OCI-LY7 (cell line): ENCODE measurements around the gene COL5A1. TPM values are rescaled to one million over a fixed set of nuclear protein-coding genes. Genes with fewer than 3 reads are reported as not detected.

ENCODE experiments used
- BruUV-seq: library from RNA; stranded (reverse); fragments of 400-500 nt; replicated peaks from 2 replicates; lab custom pipeline; 2021; lab: Mats Ljungman, UMichigan
- CTCF ChIA-PET: fragments of 300-600 bp; sonication (Branson Sonifier 250); formaldehyde crosslinking; loops from one replicate; lab custom pipeline; 2022; ENCODE audit warnings: antibody characterized with exemption; ENCODE audit not compliant: unreplicated experiment; lab: Charles Lee
- POLR2A ChIA-PET: fragments of 300-600 bp; sonication (Branson Sonifier 250); formaldehyde crosslinking; loops from one replicate; lab custom pipeline; 2022; ENCODE audit warnings: antibody characterized with exemption; lab: Charles Lee
- DNase-seq: peaks from one replicate; pipeline ENCODE4 v3.0.0-alpha.2; 2015; ENCODE audit warnings: low spot score
- H2AFZ ChIP-seq: fragments of 200-600 bp; sonication (generic), shearing (Covaris generic); 2 replicates; pipeline ENCODE4 v1.6.1; 2014; ENCODE audit warnings: mild to moderate bottlenecking, antibody characterized with exemption, low read length, moderate library complexity
- H3K27ac ChIP-seq: fragments of 200-600 bp; sonication (generic); 2 replicates; pipeline ENCODE4 v1.5.1; 2014; ENCODE audit warnings: mixed run types, low read depth, mild to moderate bottlenecking, moderate library complexity, low read length, inconsistent platforms; ENCODE audit not compliant: poor library complexity, severe bottlenecking
- H3K36me3 ChIP-seq: fragments of 200-600 bp; sonication (generic); 2 replicates; pipeline ENCODE4 v1.6.1; 2014; ENCODE audit warnings: mild to moderate bottlenecking, antibody characterized with exemption, low read length, moderate library complexity, mixed read lengths; ENCODE audit not compliant: insufficient read depth
- H3K4me1 ChIP-seq: fragments of 200-600 bp; sonication (generic); 2 replicates; pipeline ENCODE4 v1.5.1; 2014; ENCODE audit warnings: mild to moderate bottlenecking, low read length; ENCODE audit not compliant: insufficient read depth, poor library complexity, severe bottlenecking
- H3K4me2 ChIP-seq: fragments of 200-600 bp; sonication (generic); 2 replicates; pipeline ENCODE4 v1.6.1; 2014; ENCODE audit warnings: mild to moderate bottlenecking, low read length
- H3K4me3 ChIP-seq: fragments of 200-600 bp; sonication (generic); 2 replicates; pipeline ENCODE4 v1.5.1; 2014; ENCODE audit warnings: mild to moderate bottlenecking, low read depth, low read length; ENCODE audit not compliant: poor library complexity, severe bottlenecking
- H3K79me2 ChIP-seq: fragments of 200-600 bp; sonication (generic); 2 replicates; pipeline ENCODE4 v1.6.1; 2016; ENCODE audit warnings: low read depth, mild to moderate bottlenecking, low read length, moderate library complexity, mixed read lengths; ENCODE audit not compliant: insufficient read depth
- H3K9me2 ChIP-seq: fragments of 200-600 bp; sonication (generic); 2 replicates; pipeline ENCODE4 v1.6.1; 2016; ENCODE audit warnings: mild to moderate bottlenecking, low read length, mixed read lengths; ENCODE audit not compliant: insufficient read depth
- H3K9me3 ChIP-seq: fragments of 200-600 bp; sonication (generic); 2 replicates; pipeline ENCODE4 v1.6.1; 2014; ENCODE audit warnings: mild to moderate bottlenecking, mixed run types, low read length, mixed read lengths
- H4K20me1 ChIP-seq: fragments of 200-600 bp; sonication (generic); 2 replicates; pipeline ENCODE4 v1.6.1; 2014; ENCODE audit warnings: mild to moderate bottlenecking, antibody characterized with exemption, low read length, moderate library complexity, mixed read lengths; ENCODE audit not compliant: insufficient read depth
- CTCF ChIP-seq: fragments of 200-600 bp; sonication (generic); conservative IDR thresholded peaks from 2 replicates; pipeline ENCODE4 v1.5.1; 2014; ENCODE audit warnings: mild to moderate bottlenecking, antibody characterized with exemption, low read length, moderate library complexity, mixed read lengths
- EZH2phosphoT487 ChIP-seq: fragments of 200-600 bp; sonication (generic); IDR thresholded peaks from 2 replicates; pipeline ENCODE4 v1.6.1; 2018; ENCODE audit warnings: low read depth, borderline replicate concordance, mild to moderate bottlenecking, mixed run types, antibody characterized with exemption, low read length, moderate library complexity, mixed read lengths
- intact Hi-C: fragments of 100-400 bp; cut with micrococcal nuclease; formaldehyde crosslinking; loops from one replicate; pipeline ENCODE4 v1.10.0; 2022; ENCODE audit not compliant: unreplicated experiment
- total RNA-seq, 2 experiments: library from RNA; depleted of rRNA in 1 of 2; stranded (reverse); fragments of >200 nt in 1 of 2; shearing (Covaris generic) in 1 of 2; gene quantifications; 2 replicates each; pipeline ENCODE4 v1.2.3, GENCODE V29; 2014 to 2022

Gene COL5A1
- total RNA-seq, 2 experiments from 2014 or later: 12.2 to 28.6 TPM

DNA sequence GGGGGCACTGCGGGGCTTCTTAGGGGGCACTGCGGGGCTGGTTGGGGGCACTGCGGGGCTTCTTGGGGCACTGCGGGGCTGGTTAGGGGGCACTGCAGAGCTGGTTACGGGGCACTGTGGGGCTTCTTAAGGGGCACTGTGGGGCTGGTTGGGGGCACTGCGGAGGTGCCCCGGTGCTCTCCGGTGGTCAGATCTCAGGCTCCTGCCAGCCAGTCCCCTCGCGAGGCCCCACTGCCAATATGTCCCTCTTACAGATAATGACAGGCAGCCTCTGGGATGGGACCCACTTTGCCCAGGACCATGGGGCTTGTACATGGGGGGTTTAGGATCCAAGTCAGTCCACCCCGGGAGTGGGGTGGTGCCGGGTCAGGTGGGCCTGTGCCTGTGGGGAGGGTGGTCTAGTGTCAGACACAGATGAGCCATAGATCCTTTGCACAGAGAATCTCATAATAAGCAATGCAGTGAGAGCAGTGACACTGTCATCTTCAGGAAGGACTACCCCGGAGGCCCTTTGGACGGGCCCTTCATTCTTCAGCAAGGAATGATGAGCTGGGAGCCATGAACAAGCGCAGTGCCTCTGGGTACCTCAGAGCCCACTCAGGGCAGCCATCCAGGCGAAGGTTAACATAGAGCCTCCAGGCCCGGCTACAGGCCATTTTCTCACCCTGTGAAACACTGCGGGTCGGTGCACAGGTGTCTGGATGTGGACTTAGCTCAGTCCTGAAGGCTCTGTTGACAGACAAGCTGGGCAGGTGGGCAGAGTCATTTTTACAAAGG is 38.2 kb downstream of the COL5A1 start:
- Histone ChIP-seq H3K4me3 (no peak overlapping the region), H4K20me1 (no peaks in the 10 kb centered on the region), H2AFZ (no peak overlapping the region), H3K9me2 (no peaks in the 10 kb centered on the region), H3K79me2 (no peaks in the 10 kb centered on the region), H3K36me3 (no peaks in the 10 kb centered on the region), H3K4me1 (no peaks in the 10 kb centered on the region), H3K9me3 (no peaks in the 10 kb centered on the region), H3K4me2 (no peak overlapping the region), H3K27ac (no peak overlapping the region)
- CTCF ChIA-PET: no interaction called here
- intact Hi-C loops: no loop called here
- TF ChIP-seq EZH2phosphoT487: no peak
- TF ChIP-seq CTCF: no peak
- BruUV-seq: no TSS peak
- POLR2A ChIA-PET: no interaction called here
- no peak for DNase-seq

- ChIA-PET CTCF (no interaction called here), POLR2A (no interaction called here)
- no peak overlapping the region for H3K4me2 ChIP-seq
- BruUV-seq: no TSS peak
- no peak overlapping the region for H3K27ac ChIP-seq
- H3K9me2 ChIP-seq: no peaks in the 10 kb centered on the region
- no peaks in the 10 kb centered on the region for H3K79me2 ChIP-seq
- H4K20me1 ChIP-seq: no peaks in the 10 kb centered on the region
- H2AFZ ChIP-seq: no peak overlapping the region
- no peak overlapping the region for H3K4me3 ChIP-seq
- intact Hi-C loops: no loop called here
- H3K9me3 ChIP-seq: no peaks in the 10 kb centered on the region
- H3K4me1 ChIP-seq: no peaks in the 10 kb centered on the region
- TF ChIP-seq CTCF (no peak), EZH2phosphoT487 (no peak)
- no peaks in the 10 kb centered on the region for H3K36me3 ChIP-seq
- no peak for DNase-seq
These were observed 38.9 kb downstream of the COL5A1 start for GRCh38 chr9:134680393-134681060.
